Mesenchymal stem cell (in vitro differentiated cells and primary cell): ENCODE data around the gene ST7.
A peak's percentile ranks its signal among the peaks of the same experiment; 100 is the strongest.

Experiments
- DNase-seq: peaks from one replicate; pipeline ENCODE4 v3.0.0-alpha.2; 2013
- H2AFZ ChIP-seq: one replicate; pipeline ENCODE4 v1.6.1; 2013; ENCODE audit warnings: low read depth, mild to moderate bottlenecking, control low read depth, inconsistent platforms, low read length, moderate library complexity
- H2AK5ac ChIP-seq: 2 replicates; pipeline ENCODE4 v1.6.1; 2013; ENCODE audit warnings: low read length, moderate library complexity, mild to moderate bottlenecking, inconsistent platforms; ENCODE audit not compliant: severe bottlenecking
- H2BK120ac ChIP-seq: one replicate; pipeline ENCODE4 v1.6.1; 2013; ENCODE audit warnings: low read depth, mild to moderate bottlenecking, inconsistent platforms, low read length, moderate library complexity
- H2BK12ac ChIP-seq, 2 experiments: one replicate each; pipeline ENCODE4 v1.6.1; 2013; ENCODE audit warnings: inconsistent platforms in 2 of 2, low read length in 2 of 2, mild to moderate bottlenecking in 2 of 2, moderate library complexity in 2 of 2, control low read depth in 1 of 2
- H2BK15ac ChIP-seq: one replicate; pipeline ENCODE4 v1.6.1; 2013; ENCODE audit warnings: mild to moderate bottlenecking, low read depth, inconsistent platforms; ENCODE audit not compliant: poor library complexity, severe bottlenecking
- H2BK5ac ChIP-seq: 2 replicates; pipeline ENCODE4 v1.6.1; 2013; ENCODE audit warnings: low read depth, mild to moderate bottlenecking, low read length, control low read depth, inconsistent platforms; ENCODE audit not compliant: poor library complexity, severe bottlenecking
- H3K14ac ChIP-seq, 2 experiments: one replicate each; pipeline ENCODE4 v1.6.1; 2013; ENCODE audit warnings: inconsistent platforms in 2 of 2, low read length in 2 of 2, control low read depth in 1 of 2, mild to moderate bottlenecking in 1 of 2, moderate library complexity in 1 of 2
- H3K18ac ChIP-seq, 2 experiments: one replicate each; pipeline ENCODE4 v1.6.1; 2013; ENCODE audit warnings: inconsistent platforms in 2 of 2, low read length in 2 of 2, control low read depth in 1 of 2, low read depth in 1 of 2, mild to moderate bottlenecking in 1 of 2
- H3K23ac ChIP-seq, 2 experiments: one replicate each; pipeline ENCODE4 v1.6.1; 2013; ENCODE audit warnings: inconsistent platforms in 2 of 2, low read length in 2 of 2, mild to moderate bottlenecking in 2 of 2, moderate library complexity in 2 of 2, control low read depth in 1 of 2
- H3K27ac ChIP-seq: 2 replicates; pipeline ENCODE4 v1.5.1; 2013; ENCODE audit warnings: mild to moderate bottlenecking, moderate library complexity, low read length, control low read depth, inconsistent platforms; ENCODE audit not compliant: poor library complexity, severe bottlenecking
- H3K27me3 ChIP-seq, 2 experiments: 2 replicates each; pipeline versions ENCODE4 v1.6.1 to v1.7.0; 2013; ENCODE audit warnings: low read length in 2 of 2, mild to moderate bottlenecking in 2 of 2, moderate library complexity in 2 of 2, control low read depth in 1 of 2, inconsistent platforms in 1 of 2; ENCODE audit not compliant: control insufficient read depth in 1 of 2, insufficient read depth in 1 of 2
- H3K36me3 ChIP-seq, 2 experiments: 2 replicates each; pipeline versions ENCODE4 v1.6.1 to v1.7.0; 2013; ENCODE audit warnings: low read length in 2 of 2, control low read depth in 1 of 2, inconsistent platforms in 1 of 2, low read depth in 1 of 2, mild to moderate bottlenecking in 1 of 2; ENCODE audit not compliant: insufficient read depth in 2 of 2, control insufficient read depth in 1 of 2
- H3K4ac ChIP-seq, 2 experiments: one replicate each; pipeline ENCODE4 v1.6.1; 2013; ENCODE audit warnings: inconsistent platforms in 2 of 2, low read length in 2 of 2, mild to moderate bottlenecking in 2 of 2, moderate library complexity in 2 of 2, control low read depth in 1 of 2, low read depth in 1 of 2
- H3K4me1 ChIP-seq: 2 replicates; pipeline ENCODE4 v1.6.1; 2013; ENCODE audit warnings: low read depth, low read length, control low read depth; ENCODE audit not compliant: control insufficient read depth, insufficient read depth
- H3K4me2 ChIP-seq: 2 replicates; pipeline ENCODE4 v1.6.1; 2013; ENCODE audit warnings: low read length, mild to moderate bottlenecking, inconsistent platforms; ENCODE audit not compliant: poor library complexity, severe bottlenecking
- H3K4me3 ChIP-seq, 2 experiments: 2 replicates each; pipeline versions ENCODE4 v1.5.1 to v1.7.0; 2013; ENCODE audit warnings: low read length in 2 of 2, mild to moderate bottlenecking in 2 of 2, control low read depth in 1 of 2, low read depth in 1 of 2; ENCODE audit not compliant: insufficient read depth in 1 of 2
- H3K79me1 ChIP-seq: replicated peaks from 2 replicates; pipeline ENCODE4 v1.6.1; 2013; ENCODE audit warnings: mild to moderate bottlenecking, control low read depth, low read length, inconsistent platforms; ENCODE audit not compliant: poor library complexity, severe bottlenecking
- H3K9ac ChIP-seq: 2 replicates; pipeline ENCODE4 v1.7.0; 2013; ENCODE audit warnings: mild to moderate bottlenecking, low read length, moderate library complexity
- H3K9me3 ChIP-seq: 2 replicates; pipeline ENCODE4 v1.7.0; 2013; ENCODE audit warnings: mild to moderate bottlenecking, low read length; ENCODE audit not compliant: control insufficient read depth
- H4K8ac ChIP-seq: one replicate; pipeline ENCODE4 v1.6.1; 2013; ENCODE audit warnings: inconsistent platforms, mild to moderate bottlenecking, low read length, moderate library complexity
- H4K91ac ChIP-seq: one replicate; pipeline ENCODE4 v1.6.1; 2013; ENCODE audit warnings: mild to moderate bottlenecking, low read length, inconsistent platforms
- WGBS: methylation state at CpG from one replicate; pipeline ENCODE4 v1.1.7; 2013; ENCODE audit warnings: mixed read lengths; 5-methylcytosine and 5-hydroxymethylcytosine counted together

Gene ST7

DNA sequence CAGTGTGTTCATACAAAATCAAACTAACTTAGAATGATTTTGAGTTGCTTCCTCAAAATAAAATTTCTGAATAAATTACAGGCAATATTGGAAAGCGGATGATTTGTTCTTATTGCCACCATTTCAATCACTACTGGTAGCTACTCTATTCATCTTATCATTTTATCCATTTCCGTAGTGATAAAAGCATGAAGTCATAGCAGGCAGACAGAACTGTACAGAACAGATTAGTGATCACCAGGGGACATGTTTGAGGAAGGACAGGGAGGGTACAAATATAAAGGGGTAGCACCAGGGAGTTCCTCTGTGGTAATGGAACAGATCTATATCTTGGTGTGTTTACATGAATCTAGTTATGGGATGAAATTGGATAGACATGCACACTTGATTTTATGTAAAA lies 231.1 kb downstream of the ST7 start:
- H4K91ac ChIP-seq: no peak overlapping the region

GRCh38 chr7:117185124-117185523 lies 231.8 kb downstream of the ST7 start:
- Histone ChIP-seq H2BK15ac (no peak overlapping the region), H3K4ac (no peak overlapping the region), H3K14ac (no peak overlapping the region), H3K4me2 (no peak overlapping the region), H3K4me3 (no peak overlapping the region), H3K9me3 (no peaks in the 10 kb centered on the region), H3K36me3 (peaks cover 2 to 13% of the 10 kb centered on the region in 2 experiments), H2BK5ac (no peak overlapping the region), H3K27ac (no peak overlapping the region), H4K8ac (no peak overlapping the region), H3K23ac (no peak overlapping the region), H3K27me3 (no peaks in the 10 kb centered on the region), H4K91ac (no peak overlapping the region), H2BK120ac (no peak overlapping the region), H3K9ac (no peak overlapping the region), H3K79me1 (no peaks in the 10 kb centered on the region), H3K4me1 (no peaks in the 10 kb centered on the region), H2BK12ac (no peak overlapping the region), H3K18ac (no peak overlapping the region), H2AK5ac (no peak overlapping the region), H2AFZ (no peak overlapping the region)
- 91% methylated on average over 2 of the region's 3 CpGs for WGBS
- no peak for DNase-seq

More for the DNA sequence above, 231.1 kb downstream of the ST7 start:
- Histone ChIP-seq H3K4me2 (no peak overlapping the region), H3K36me3 (peaks cover 0 to 5% of the 10 kb centered on the region in 2 experiments), H3K4me3 (no peak overlapping the region), H2BK12ac (no peak overlapping the region), H2BK15ac (no peak overlapping the region), H3K9ac (no peak overlapping the region), H4K8ac (no peak overlapping the region), H2AK5ac (no peak overlapping the region), H3K9me3 (no peaks in the 10 kb centered on the region), H3K4ac (no peak overlapping the region), H3K23ac (no peak overlapping the region), H2BK120ac (no peak overlapping the region), H3K14ac (no peak overlapping the region), H3K27ac (no peak overlapping the region), H3K18ac (no peak overlapping the region), H3K4me1 (no peaks in the 10 kb centered on the region), H3K27me3 (no peaks in the 10 kb centered on the region), H2BK5ac (no peak overlapping the region), H3K79me1 (peaks cover 1% of the 10 kb centered on the region), H2AFZ (no peak overlapping the region)
- whole genome bisulfite sequencing: 92% methylated on average over 1 of the region's 2 CpGs
- no peak for DNase-seq

- Histone ChIP-seq H3K23ac (no peak overlapping the region), H3K4me1 (peaks cover 2% of the 10 kb centered on the region), H3K4me2 (no peak overlapping the region), H3K27me3 (no peaks in the 10 kb centered on the region), H2BK15ac (no peak overlapping the region), H2BK5ac (no peak overlapping the region), H4K91ac (no peak overlapping the region), H2BK12ac (no peak overlapping the region), H3K9me3 (no peaks in the 10 kb centered on the region), H3K4ac (no peak overlapping the region), H4K8ac (no peak overlapping the region), H2AFZ (no peak overlapping the region), H2BK120ac (no peak overlapping the region), H3K9ac (no peak overlapping the region), H3K14ac (no peak overlapping the region), H3K79me1 (no peaks in the 10 kb centered on the region), H2AK5ac (no peak overlapping the region), H3K4me3 (peak overlapping the region in 1 of 2 experiments; percentile 45), H3K27ac (peak overlapping the region; percentile 68), H3K18ac (no peak overlapping the region), H3K36me3 (peaks cover 9 to 20% of the 10 kb centered on the region in 2 experiments)
- peak; percentile 29 for DNase-seq
- WGBS: 93% methylated on average over 7 of the region's 7 CpGs
Measured at GRCh38 chr7:117186218-117187010, 233.1 kb downstream of the ST7 start.

- Histone ChIP-seq H3K9ac (no peak overlapping the region), H2BK120ac (no peak overlapping the region), H3K14ac (no peak overlapping the region), H2BK15ac (no peak overlapping the region), H3K4ac (no peak overlapping the region), H2AK5ac (no peak overlapping the region), H3K23ac (no peak overlapping the region), H2BK5ac (no peak overlapping the region), H3K79me1 (no peaks in the 10 kb centered on the region), H3K18ac (no peak overlapping the region), H3K4me1 (peaks cover 2% of the 10 kb centered on the region), H2AFZ (no peak overlapping the region), H3K27ac (no peak overlapping the region), H4K8ac (no peak overlapping the region), H3K4me2 (no peak overlapping the region), H3K27me3 (no peaks in the 10 kb centered on the region), H2BK12ac (no peak overlapping the region), H3K4me3 (no peak overlapping the region), H4K91ac (no peak overlapping the region), H3K9me3 (no peaks in the 10 kb centered on the region), H3K36me3 (peaks cover 9 to 24% of the 10 kb centered on the region in 2 experiments)
- DNase-seq: no peak
Measured at GRCh38 chr7:117188376-117188775, 235.1 kb downstream of the ST7 start.
